Testis (tissue), 2 donors: ENCODE measurements around the gene MAST4.

Experiments used
- CTCF ChIP-seq, 3 experiments: fragments of 450-650 bp in 2 of 3; fragments of 200-600 bp in 1 of 3; sonication (generic) in 1 of 3; IDR thresholded peaks; one replicate each; pipeline ENCODE4 v1.5.1; 2016 to 2019; ENCODE audit warnings: antibody characterized with exemption in 3 of 3, mild to moderate bottlenecking in 2 of 3, moderate library complexity in 1 of 3
- POLR2A ChIP-seq: fragments of 450-650 bp; IDR thresholded peaks from one replicate; pipeline ENCODE4 v1.6.1; 2017; ENCODE audit warnings: antibody characterized with exemption, mild to moderate bottlenecking, moderate library complexity

- no peak for TF ChIP-seq CTCF (IDR thresholded peaks at IDR 0.05)
- no peak for TF ChIP-seq POLR2A
Measured at GRCh38 chr5:66551945-66552344, 44.2 kb upstream of the MAST4 start.
